K562 (cell line): ENCODE data around the gene HOXD12.

Experiments used
- ATF1 ChIP-seq, 2 experiments: fragments of 450-650 bp in 1 of 2; IDR thresholded peaks; 2 replicates each; pipeline ENCODE4 v1.6.1; 2016; ENCODE audit warnings: missing compliant biosample characterization in 1 of 2, missing genetic modification characterization in 1 of 2
- CHD1 ChIP-seq: fragments of 200-600 bp; sonication (generic); IDR thresholded peaks from one replicate; pipeline ENCODE4 v1.6.1; 2012; ENCODE audit warnings: mild to moderate bottlenecking, moderate library complexity, low read length, inconsistent platforms
- E4F1 ChIP-seq: fragments of 250-450 bp; sonication (Bioruptor Pico); IDR thresholded peaks from 2 replicates; pipeline ENCODE4 v1.5.0; 2021; ENCODE audit warnings: mild to moderate bottlenecking, borderline replicate concordance
- KDM1A ChIP-seq, 2 experiments: fragments of 450-650 bp; IDR thresholded peaks; 2 replicates each; pipeline ENCODE4 v1.6.1; 2016; ENCODE audit warnings: mild to moderate bottlenecking in 2 of 2
- MLX ChIP-seq, 2 experiments: fragments of 450-650 bp in 1 of 2; sonication (generic) in 1 of 2; formaldehyde crosslinking; conservative IDR thresholded peaks; 2 replicates each; pipeline versions ENCODE4 v1.4.0 to v1.8.1; 2020 to 2022; ENCODE audit warnings: mild to moderate bottlenecking in 1 of 2, missing genetic modification reagents in 1 of 2
- PATZ1 ChIP-seq: fragments of 250-450 bp; sonication (Bioruptor Pico); IDR thresholded peaks from 2 replicates; pipeline ENCODE4 v1.5.0; 2020; ENCODE audit warnings: mild to moderate bottlenecking, borderline replicate concordance
- RBM34 ChIP-seq: fragments of 200-400 bp; formaldehyde crosslinking; IDR thresholded peaks from 2 replicates; pipeline ENCODE4 v1.6.1; 2018; ENCODE audit warnings: low read length, borderline replicate concordance; ENCODE audit not compliant: insufficient read depth
- REST ChIP-seq, 2 experiments: fragments of 450-650 bp; formaldehyde crosslinking in 1 of 2; IDR thresholded peaks; 2 replicates each; pipeline versions ENCODE4 v1.4.0 to v1.6.1; 2014 to 2020; ENCODE audit warnings: mild to moderate bottlenecking in 2 of 2, borderline replicate concordance in 1 of 2, low read depth in 1 of 2
- SIX5 ChIP-seq, 2 experiments: IDR thresholded peaks; 2 replicates each; pipeline ENCODE4 v1.6.1; 2011; ENCODE audit warnings: low read length in 2 of 2, borderline replicate concordance in 1 of 2, low read depth in 1 of 2, mild to moderate bottlenecking in 1 of 2, moderate library complexity in 1 of 2; ENCODE audit not compliant: insufficient read depth in 1 of 2
- TF ChIP-seq, protein P1 (sequence below), 3 experiments: IDR thresholded peaks in 2 of 3; conservative IDR thresholded peaks in 1 of 3; 2 replicates each; pipeline ENCODE4 v1.5.1; 2011 to 2012; ENCODE audit warnings: low read length in 3 of 3, mild to moderate bottlenecking in 3 of 3, control low read depth in 2 of 3, improper control_type of control experiment in 1 of 3, inconsistent platforms in 1 of 3, low read depth in 1 of 3, mixed read lengths in 1 of 3, moderate library complexity in 1 of 3; ENCODE audit not compliant: insufficient read depth in 2 of 3
- TF ChIP-seq, protein P2 (sequence below): fragments of 250-450 bp; sonication (Bioruptor Pico); IDR thresholded peaks from 2 replicates; pipeline ENCODE4 v1.4.0; 2020; ENCODE audit warnings: mild to moderate bottlenecking, moderate library complexity

- TF ChIP-seq RBM34, result no peak
- TF ChIP-seq, protein P1, sequence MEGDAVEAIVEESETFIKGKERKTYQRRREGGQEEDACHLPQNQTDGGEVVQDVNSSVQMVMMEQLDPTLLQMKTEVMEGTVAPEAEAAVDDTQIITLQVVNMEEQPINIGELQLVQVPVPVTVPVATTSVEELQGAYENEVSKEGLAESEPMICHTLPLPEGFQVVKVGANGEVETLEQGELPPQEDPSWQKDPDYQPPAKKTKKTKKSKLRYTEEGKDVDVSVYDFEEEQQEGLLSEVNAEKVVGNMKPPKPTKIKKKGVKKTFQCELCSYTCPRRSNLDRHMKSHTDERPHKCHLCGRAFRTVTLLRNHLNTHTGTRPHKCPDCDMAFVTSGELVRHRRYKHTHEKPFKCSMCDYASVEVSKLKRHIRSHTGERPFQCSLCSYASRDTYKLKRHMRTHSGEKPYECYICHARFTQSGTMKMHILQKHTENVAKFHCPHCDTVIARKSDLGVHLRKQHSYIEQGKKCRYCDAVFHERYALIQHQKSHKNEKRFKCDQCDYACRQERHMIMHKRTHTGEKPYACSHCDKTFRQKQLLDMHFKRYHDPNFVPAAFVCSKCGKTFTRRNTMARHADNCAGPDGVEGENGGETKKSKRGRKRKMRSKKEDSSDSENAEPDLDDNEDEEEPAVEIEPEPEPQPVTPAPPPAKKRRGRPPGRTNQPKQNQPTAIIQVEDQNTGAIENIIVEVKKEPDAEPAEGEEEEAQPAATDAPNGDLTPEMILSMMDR (IDR thresholded peaks at IDR 0.05 in 2 of 3, conservative IDR thresholded peaks at IDR 0.05 in 1 of 3; ENCODE audit: insufficient read depth in 2 of 3, low read depth in 1 of 3, low read length in 3 of 3), result no peak
- TF ChIP-seq, protein P2, sequence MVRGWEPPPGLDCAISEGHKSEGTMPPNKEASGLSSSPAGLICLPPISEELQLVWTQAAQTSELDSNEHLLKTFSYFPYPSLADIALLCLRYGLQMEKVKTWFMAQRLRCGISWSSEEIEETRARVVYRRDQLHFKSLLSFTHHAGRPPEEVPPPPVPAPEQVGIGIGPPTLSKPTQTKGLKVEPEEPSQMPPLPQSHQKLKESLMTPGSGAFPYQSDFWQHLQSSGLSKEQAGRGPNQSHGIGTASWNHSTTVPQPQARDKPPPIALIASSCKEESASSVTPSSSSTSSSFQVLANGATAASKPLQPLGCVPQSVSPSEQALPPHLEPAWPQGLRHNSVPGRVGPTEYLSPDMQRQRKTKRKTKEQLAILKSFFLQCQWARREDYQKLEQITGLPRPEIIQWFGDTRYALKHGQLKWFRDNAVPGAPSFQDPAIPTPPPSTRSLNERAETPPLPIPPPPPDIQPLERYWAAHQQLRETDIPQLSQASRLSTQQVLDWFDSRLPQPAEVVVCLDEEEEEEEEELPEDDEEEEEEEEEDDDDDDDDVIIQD (CRISPR knock-in tag), result no peak
- no peak for TF ChIP-seq CHD1
- no peak for TF ChIP-seq PATZ1 (CRISPR knock-in tag)
- no peak for TF ChIP-seq MLX (CRISPR knock-in tag; conservative IDR thresholded peaks at IDR 0.05)
- no peak for TF ChIP-seq E4F1 (CRISPR knock-in tag)
- no peak for TF ChIP-seq SIX5 (IDR thresholded peaks at IDR 0.05; ENCODE audit: borderline replicate concordance in 1 of 2, insufficient read depth in 1 of 2, low read depth in 1 of 2, low read length in 2 of 2)
- no peak for TF ChIP-seq KDM1A (IDR thresholded peaks at IDR 0.05)
- TF ChIP-seq ATF1 (CRISPR knock-in tag; IDR thresholded peaks at IDR 0.05), result no peak
- no peak for TF ChIP-seq ATF1 (tag; IDR thresholded peaks at IDR 0.05)
- TF ChIP-seq REST (IDR thresholded peaks at IDR 0.05; ENCODE audit: borderline replicate concordance), result no peak
- TF ChIP-seq REST (CRISPR knock-in tag; IDR thresholded peaks at IDR 0.05; ENCODE audit: low read depth), result no peak
Observed at GRCh38 chr2:176099728-176100546, at the start of gene HOXD12.
